CD4-positive, alpha-beta T cell treated with Interleukin-6 at 100 ng/mL for 8 hours (primary cell): ENCODE results near the gene PRKCG.

Source experiments
- DNase-seq: peaks from one replicate; pipeline ENCODE4 v3.0.0-alpha.2; 2020; ENCODE audit warnings: mixed read lengths, low spot score

The PRKCG gene

GRCh38 chr19:53872762-53873161 lies 9.2 kb upstream of the PRKCG start:
- DNase-seq = no peak

- DNase-seq = no peak
These were observed 8.0 kb upstream of the PRKCG start for GRCh38 chr19:53873773-53874605.

- DNase-seq = no peak
These were observed 7.4 kb upstream of the PRKCG start for GRCh38 chr19:53874606-53874990.

- no peak for DNase-seq
These were observed 6.2 kb upstream of the PRKCG start for GRCh38 chr19:53875602-53876325.

GRCh38 chr19:53876651-53877224 lies 5.3 kb upstream of the PRKCG start:
- no peak for DNase-seq

DNA sequence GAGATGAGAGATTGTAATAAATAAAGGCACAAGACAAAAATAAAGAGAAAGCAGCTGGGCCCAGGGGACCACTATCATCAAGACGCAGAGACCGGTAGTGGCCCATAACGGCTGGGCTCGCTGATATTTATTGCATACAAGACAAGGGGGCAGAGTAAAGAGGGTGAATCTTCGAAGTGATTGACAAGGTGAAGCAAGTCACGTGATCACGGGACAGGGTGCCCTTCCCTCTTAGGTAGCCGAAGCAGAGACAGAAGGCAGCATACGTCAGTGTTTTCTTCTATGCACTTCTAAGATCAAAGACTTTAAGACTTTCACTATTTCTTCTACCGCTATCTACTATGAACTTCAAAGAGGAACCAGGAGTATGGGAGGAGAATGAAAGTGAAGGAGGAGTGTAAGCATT lies 4.6 kb upstream of the PRKCG start:
- DNase-seq = peak; percentile 54

DNA sequence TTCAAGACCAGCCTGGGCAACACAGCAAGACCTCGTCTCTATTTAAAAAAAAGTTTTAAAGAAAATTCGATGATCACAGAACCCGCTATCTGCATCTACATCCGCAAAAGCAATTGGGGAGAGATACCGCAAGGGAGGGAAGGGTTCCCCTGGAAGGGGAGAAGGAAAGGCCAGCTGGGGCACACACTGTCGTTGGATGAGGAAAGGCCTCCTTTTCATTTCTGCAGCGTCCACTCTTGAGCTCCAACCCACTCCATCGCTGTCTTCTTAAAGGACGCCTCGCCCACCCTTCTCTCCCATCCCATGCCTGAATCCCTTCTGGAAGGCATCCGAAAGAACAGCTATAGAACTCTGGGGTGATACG lies 3.2 kb upstream of the PRKCG start:
- DNase-seq = no peak

DNA sequence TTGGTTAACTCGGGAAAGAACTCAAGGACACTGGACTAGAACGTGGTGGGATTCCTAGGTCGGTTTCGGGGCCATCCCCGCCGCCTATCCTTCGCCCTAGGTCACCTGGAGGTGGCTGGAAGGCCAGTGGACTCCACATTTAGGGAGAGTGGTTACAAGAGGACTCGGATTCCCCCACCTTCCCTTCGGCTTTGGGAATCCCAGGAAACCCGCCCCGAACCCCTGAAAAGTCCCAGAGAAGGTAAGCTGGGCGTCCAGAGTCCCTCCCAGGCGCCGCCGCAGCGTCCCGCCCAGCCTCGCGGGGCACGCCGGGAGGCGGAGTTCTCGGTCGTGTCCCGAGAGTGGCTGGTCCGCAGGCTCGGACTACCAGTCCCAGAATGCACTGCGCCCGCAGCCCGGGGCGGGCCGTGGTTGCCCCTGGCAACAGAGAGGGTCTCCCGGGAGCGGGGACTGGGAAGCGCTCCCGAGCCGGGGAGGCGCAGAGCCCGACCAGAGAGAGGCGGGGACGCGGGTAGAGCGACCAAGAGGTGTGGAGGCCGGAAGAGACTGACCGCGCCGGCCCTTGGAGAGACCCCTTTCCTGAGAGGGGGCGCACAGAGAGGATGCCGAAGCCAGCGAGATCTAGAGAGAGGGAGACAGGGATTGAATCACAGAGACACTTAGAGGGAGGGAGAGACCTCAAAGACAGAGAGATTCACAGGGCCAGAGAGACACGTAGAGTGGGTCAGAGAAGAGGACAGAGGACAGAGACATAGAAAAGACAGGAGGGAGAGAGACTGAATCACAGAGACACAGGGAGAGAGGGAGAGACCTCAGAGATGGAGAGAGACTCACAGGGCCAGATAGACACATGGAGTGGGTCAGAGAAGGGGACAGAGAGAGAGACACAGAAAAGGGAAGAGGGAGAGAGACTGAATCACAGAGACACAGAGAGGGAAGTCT lies 2.6 kb upstream of the PRKCG start:
- DNase-seq = peak; percentile 70

- no peak for DNase-seq
These were observed 1.1 kb upstream of the PRKCG start for GRCh38 chr19:53880711-53881481.

- DNase-seq = no peak
These were observed 524 bp downstream of the PRKCG start for GRCh38 chr19:53882391-53883050.

DNA sequence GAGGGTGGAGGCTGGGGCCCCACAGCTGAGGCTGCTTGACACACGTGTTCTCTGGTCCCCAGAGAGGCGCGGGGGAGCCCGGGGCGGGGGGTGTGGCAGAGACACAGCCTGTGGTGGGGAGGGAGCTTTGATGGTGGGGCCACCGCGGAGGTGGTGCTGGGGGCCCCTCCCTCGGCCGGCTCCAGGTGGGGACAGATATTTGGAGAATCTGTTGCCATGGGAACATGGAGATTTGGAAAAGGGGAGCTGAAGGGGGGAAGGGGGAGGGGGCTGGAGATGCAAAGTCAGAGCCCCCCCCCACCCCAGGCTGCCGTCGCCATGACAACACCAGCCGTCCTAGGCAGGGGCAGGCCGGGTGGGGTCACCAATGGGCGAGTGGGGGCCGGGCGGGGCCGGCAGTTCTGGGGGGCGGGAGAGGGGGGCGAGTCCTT lies 1.2 kb downstream of the PRKCG start:
- no peak for DNase-seq

DNA sequence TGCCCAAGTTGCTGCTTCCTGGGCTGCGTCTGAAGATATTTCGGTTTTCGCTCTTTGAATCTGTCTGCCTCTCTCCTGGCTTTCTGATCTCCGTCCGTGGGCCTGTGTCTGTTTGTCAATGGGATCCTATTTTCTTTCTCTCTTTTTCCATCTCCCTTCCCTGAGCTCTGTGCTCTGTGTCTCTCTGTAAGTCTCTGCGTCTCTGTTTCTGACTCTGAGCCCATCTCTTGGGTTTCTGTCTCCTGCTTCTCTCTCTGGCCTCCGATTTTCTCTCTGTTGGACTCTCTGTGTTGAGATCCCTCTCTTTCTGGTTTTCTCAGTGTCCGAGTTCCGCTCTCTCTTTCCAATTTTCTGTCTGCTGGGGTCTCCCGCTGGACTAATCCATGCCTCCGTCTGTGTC lies 1.7 kb downstream of the PRKCG start:
- DNase-seq = no peak

DNA sequence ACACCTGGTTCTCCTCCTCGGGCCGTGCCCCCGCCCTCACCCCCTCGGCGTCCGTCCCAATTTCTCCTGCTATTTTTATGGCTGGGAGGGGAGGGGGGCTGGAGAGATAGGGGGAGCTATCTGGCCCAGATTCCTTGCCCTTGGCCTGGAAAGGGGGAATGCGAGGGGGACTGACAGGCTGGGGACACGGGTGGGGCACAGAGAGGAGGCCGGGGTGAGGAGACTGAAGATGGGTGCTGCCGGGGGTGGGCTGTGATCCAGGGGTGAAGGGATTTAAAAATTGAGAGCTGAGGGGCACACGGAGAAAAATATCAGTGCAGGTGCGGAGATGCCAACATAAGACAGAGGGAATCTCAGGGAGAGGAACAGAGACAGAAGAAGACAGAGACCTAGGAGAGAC lies 2.3 kb downstream of the PRKCG start:
- DNase-seq = no peak

- DNase-seq = no peak
These were observed 3.0 kb downstream of the PRKCG start for GRCh38 chr19:53885036-53885435.

DNA sequence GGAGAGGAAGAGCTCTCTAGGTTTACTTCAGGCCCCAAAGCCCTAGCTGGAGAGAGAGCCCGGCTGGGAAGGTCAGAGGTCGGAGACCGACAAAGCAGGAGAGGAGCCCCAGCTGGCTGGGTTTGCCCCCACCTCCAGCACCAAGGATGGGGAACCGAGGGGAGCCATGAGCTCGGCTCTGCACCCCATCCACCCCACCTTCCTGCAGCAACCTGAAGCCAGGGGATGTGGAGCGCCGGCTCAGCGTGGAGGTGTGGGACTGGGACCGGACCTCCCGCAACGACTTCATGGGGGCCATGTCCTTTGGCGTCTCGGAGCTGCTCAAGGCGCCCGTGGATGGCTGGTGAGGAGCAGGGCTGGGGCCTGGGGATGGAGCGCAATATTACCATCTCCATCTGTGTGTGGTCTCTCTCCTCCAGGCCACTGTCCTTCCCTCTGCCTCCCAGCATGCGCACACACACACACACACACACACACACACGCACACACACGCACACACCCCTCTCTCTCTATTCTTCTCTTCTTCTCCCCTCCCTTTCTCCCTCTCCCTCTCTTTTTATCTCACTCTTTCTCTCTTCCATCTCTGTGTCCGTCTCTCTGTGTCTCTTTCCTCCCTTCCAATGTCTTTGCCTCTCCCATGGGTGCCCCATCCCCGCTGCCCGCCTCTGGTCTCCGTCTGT lies 10.4 kb downstream of the PRKCG start:
- no peak for DNase-seq

- DNase-seq = no peak
These were observed 11.0 kb downstream of the PRKCG start for GRCh38 chr19:53892981-53893325.

GRCh38 chr19:53894707-53895106 lies 12.7 kb downstream of the PRKCG start:
- DNase-seq = no peak

GRCh38 chr19:53896682-53897081 lies 14.7 kb downstream of the PRKCG start:
- no peak for DNase-seq

DNA sequence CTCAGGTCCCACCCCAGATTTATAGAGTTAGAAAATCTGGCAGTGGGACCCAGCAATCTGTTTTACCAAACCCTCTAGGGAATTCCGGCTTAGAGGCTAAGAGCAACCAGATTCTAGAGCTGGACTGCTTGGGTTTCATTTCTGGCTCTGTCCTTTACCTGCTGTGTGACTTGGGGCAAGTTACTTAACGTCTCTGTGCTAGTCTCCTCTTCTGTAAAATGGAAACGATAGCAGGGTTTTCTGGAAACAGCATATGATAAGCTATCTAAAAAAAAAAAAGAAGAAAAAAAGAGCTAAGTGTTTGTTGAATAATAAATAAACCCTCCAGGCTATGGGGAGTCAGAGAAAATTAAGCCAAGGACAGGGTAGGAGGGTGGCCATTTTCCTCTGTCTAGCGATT lies 15.5 kb downstream of the PRKCG start:
- DNase-seq = no peak

DNA sequence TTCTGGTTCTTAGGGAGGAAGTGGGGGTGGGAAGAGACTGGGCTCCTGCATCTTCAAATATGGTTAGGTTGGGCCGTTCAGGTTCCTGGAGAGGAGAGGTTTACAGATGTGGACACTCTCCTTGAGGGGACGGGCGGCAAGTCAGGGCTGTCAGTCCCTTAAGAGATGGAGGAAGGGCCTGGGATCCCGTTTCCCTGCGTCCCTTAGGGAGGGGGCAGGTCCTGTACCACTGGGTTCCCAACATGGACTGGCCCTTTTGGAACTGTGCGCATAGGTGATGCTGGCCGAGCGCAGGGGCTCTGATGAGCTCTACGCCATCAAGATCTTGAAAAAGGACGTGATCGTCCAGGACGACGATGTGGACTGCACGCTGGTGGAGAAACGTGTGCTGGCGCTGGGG lies 16.2 kb downstream of the PRKCG start:
- no peak for DNase-seq
